Stimulated activated effector memory CD8-positive, alpha-beta T cell treated with anti-CD3 and anti-CD28 coated beads, Interleukin-12 subunit alpha, Interleukin-12 subunit beta, amount 100 ng/mL, for 72 hours (primary cell): ENCODE results near the gene KLF7.
A peak's percentile ranks its signal among the peaks of the same experiment; 100 is the strongest.

Experiments used
- ATAC-seq: fragments of 150-1000 bp; cut with Tn5 transposase; 2 replicates; pipeline ENCODE4 v1.10.0; 2021
- DNase-seq, 2 donors: peaks; one replicate each; pipeline ENCODE4 v3.0.0; 2021 to 2022; ENCODE audit warnings: low spot score in 2 of 2
- H3K27ac Mint-ChIP-seq: one replicate; pipeline ENCODE4 v1.8.0; 2022; ENCODE audit warnings: mild to moderate bottlenecking, mixed read lengths
- H3K36me3 Mint-ChIP-seq: one replicate; pipeline ENCODE4 v1.8.0; 2022; ENCODE audit warnings: mild to moderate bottlenecking, mixed read lengths
- H3K4me1 Mint-ChIP-seq: one replicate; pipeline ENCODE4 v1.8.0; 2022; ENCODE audit warnings: mixed read lengths
- H3K4me3 Mint-ChIP-seq: one replicate; pipeline ENCODE4 v1.8.0; 2022; ENCODE audit warnings: mild to moderate bottlenecking, mixed read lengths
- H3K9me3 Mint-ChIP-seq: one replicate; pipeline ENCODE4 v1.8.0; 2022; ENCODE audit warnings: mixed read lengths

KLF7 gene

GRCh38 chr2:207165121-207166038, at the start of gene KLF7:
KLF7 (minus strand) TSS chr2:207165948; CDS start chr2:207165568, 380 bp downstream.
- Mint-ChIP-seq H3K4me3 (peak within 1 kb of the TSS; percentile 85), H3K9me3 (no peaks in the 10 kb centered on the region), H3K4me1 (peaks cover 41% of the 10 kb centered on the region), H3K27ac (peak within 1 kb of the TSS; percentile 98), H3K36me3 (peaks cover 24% of the 10 kb centered on the region)
- DNase-seq, result no peak
- peak; percentile 42 for ATAC-seq

DNA sequence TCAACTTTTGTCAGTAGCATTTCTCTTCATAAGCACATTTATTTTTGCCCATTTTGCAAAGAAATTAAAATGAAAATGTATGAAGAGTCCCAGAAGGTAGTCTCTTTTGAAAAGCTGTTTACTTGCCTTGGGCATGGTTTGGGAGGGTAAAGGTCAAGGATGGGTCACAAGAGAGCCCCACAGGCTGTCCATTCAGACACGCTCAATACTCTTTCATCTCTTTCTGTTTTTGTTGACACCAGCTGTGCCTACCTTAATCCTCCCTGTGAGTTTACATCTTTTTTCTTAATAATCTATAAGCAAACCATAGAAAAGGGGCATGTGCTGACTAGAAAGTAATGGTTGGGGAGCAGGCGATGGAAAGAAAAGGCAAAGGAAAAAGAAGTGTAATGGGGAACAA, 49.6 kb upstream of the KLF7 start:
- H3K4me1 Mint-ChIP-seq, result no peaks in the 10 kb centered on the region
- H3K4me3 Mint-ChIP-seq, result no peak overlapping the region
- no peaks in the 10 kb centered on the region for H3K36me3 Mint-ChIP-seq
- DNase-seq (no peak), ATAC-seq (no peak)
- no peak overlapping the region for H3K27ac Mint-ChIP-seq
- peaks cover 3% of the 10 kb centered on the region for H3K9me3 Mint-ChIP-seq

GRCh38 chr2:207214446-207214845, 48.7 kb upstream of the KLF7 start:
- ATAC-seq (peak; percentile 67), DNase-seq (no peak)
- no peak overlapping the region for H3K4me3 Mint-ChIP-seq
- no peaks in the 10 kb centered on the region for H3K36me3 Mint-ChIP-seq
- no peaks in the 10 kb centered on the region for H3K4me1 Mint-ChIP-seq
- peaks cover 3% of the 10 kb centered on the region for H3K9me3 Mint-ChIP-seq
- no peak overlapping the region for H3K27ac Mint-ChIP-seq

DNA sequence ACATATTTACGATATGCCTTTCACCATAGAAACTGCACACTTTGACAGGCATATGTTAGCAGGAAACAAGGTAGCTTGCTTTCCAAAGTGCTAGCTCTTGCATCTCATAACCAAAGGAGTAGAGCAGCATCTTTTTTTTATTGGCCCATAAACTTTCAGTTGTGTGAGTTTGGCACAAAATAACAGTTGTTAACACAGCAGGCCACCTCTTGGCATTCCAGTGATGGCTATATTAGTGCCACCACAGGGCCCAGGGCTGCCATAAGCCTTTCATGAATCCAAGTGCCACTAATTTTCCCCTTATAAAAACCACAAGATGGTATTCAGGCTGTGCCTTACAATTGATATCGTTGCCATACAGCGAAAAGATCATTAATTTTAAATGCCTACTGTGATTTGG, 40.3 kb upstream of the KLF7 start:
- H3K36me3 Mint-ChIP-seq, result no peaks in the 10 kb centered on the region
- no peak overlapping the region for H3K27ac Mint-ChIP-seq
- no peaks in the 10 kb centered on the region for H3K9me3 Mint-ChIP-seq
- no peak for DNase-seq
- ATAC-seq, result no peak
- no peaks in the 10 kb centered on the region for H3K4me1 Mint-ChIP-seq
- no peak overlapping the region for H3K4me3 Mint-ChIP-seq

DNA sequence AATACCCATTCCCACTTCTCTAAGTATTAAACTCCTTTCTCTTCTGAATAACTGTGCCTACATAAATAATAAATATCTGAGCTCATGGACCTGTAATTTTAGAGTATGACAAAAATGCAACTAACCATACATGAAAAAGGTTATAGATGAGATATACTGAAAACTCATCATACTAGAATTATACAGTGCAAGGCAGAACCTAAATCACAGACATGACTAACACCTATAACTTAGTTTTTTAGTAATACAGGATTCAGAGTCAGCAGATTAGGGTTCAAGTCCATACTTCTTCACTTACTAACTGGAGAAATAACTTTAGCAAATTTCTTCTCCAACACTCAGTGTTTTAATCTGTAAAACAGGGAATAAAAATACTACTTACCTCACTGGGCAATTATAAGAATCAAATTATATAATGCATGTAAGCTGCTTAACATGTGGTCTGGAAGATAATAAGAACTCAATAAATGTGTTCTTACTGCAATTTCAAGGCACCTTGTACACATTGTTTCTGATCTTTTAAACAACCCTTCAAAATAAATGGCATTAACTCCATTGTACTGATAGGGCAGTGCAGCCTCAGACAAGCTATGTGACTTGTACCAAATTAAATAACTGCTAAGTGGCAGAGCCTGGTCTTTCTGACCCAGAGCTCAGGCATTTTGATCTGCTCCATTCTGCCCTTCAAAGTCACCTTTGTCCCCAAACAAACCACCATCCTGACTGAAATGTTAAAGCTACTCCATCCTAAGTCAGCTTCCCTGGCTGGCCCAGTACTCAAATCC, 39.6 kb upstream of the KLF7 start:
- no peaks in the 10 kb centered on the region for H3K9me3 Mint-ChIP-seq
- DNase-seq, result no peak
- no peaks in the 10 kb centered on the region for H3K36me3 Mint-ChIP-seq
- ATAC-seq, result peak; percentile 65
- no peak overlapping the region for H3K27ac Mint-ChIP-seq
- H3K4me3 Mint-ChIP-seq, result no peak overlapping the region
- H3K4me1 Mint-ChIP-seq, result no peaks in the 10 kb centered on the region

DNA sequence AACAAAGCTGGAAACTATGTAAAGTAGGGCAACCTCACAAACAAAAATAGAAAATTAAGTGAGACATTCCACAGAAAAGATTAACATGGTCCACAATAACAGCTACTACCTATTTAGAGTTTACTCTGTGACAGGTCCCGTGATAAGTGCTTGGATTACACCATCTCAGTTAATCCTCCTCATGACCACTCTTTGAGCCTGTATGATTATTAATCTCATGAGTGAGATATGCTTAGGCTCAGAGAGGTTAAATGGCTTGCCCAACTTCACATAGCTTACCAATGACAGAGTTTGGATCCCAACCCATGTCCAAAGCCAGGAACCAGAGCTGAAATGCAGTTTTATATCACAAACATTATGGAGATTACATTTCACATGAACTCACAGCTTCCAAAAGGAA, 37.3 kb upstream of the KLF7 start:
- Mint-ChIP-seq H3K9me3 (no peaks in the 10 kb centered on the region), H3K36me3 (no peaks in the 10 kb centered on the region), H3K4me3 (no peak overlapping the region), H3K4me1 (no peaks in the 10 kb centered on the region), H3K27ac (no peak overlapping the region)
- no peak for ATAC-seq
- DNase-seq, result no peak

GRCh38 chr2:207202645-207203044, 36.9 kb upstream of the KLF7 start:
- Mint-ChIP-seq H3K9me3 (no peaks in the 10 kb centered on the region), H3K36me3 (no peaks in the 10 kb centered on the region), H3K27ac (no peak overlapping the region), H3K4me1 (no peaks in the 10 kb centered on the region), H3K4me3 (no peak overlapping the region)
- DNase-seq (no peak), ATAC-seq (no peak)

- H3K9me3 Mint-ChIP-seq, result no peaks in the 10 kb centered on the region
- H3K4me3 Mint-ChIP-seq, result no peak overlapping the region
- no peaks in the 10 kb centered on the region for H3K4me1 Mint-ChIP-seq
- no peak overlapping the region for H3K27ac Mint-ChIP-seq
- DNase-seq (no peak), ATAC-seq (no peak)
- H3K36me3 Mint-ChIP-seq, result no peaks in the 10 kb centered on the region
Observed at GRCh38 chr2:207201416-207201815, 35.7 kb upstream of the KLF7 start.

- DNase-seq (no peak), ATAC-seq (no peak)
- Mint-ChIP-seq H3K27ac (no peak overlapping the region), H3K36me3 (no peaks in the 10 kb centered on the region), H3K4me1 (no peaks in the 10 kb centered on the region), H3K4me3 (no peak overlapping the region), H3K9me3 (no peaks in the 10 kb centered on the region)
Observed at GRCh38 chr2:207200136-207200535, 34.4 kb upstream of the KLF7 start.

- Mint-ChIP-seq H3K27ac (no peak overlapping the region), H3K9me3 (no peaks in the 10 kb centered on the region), H3K36me3 (no peaks in the 10 kb centered on the region), H3K4me3 (no peak overlapping the region), H3K4me1 (no peaks in the 10 kb centered on the region)
- ATAC-seq (no peak), DNase-seq (no peak)
Observed at GRCh38 chr2:207194028-207194427, 28.3 kb upstream of the KLF7 start.

DNA sequence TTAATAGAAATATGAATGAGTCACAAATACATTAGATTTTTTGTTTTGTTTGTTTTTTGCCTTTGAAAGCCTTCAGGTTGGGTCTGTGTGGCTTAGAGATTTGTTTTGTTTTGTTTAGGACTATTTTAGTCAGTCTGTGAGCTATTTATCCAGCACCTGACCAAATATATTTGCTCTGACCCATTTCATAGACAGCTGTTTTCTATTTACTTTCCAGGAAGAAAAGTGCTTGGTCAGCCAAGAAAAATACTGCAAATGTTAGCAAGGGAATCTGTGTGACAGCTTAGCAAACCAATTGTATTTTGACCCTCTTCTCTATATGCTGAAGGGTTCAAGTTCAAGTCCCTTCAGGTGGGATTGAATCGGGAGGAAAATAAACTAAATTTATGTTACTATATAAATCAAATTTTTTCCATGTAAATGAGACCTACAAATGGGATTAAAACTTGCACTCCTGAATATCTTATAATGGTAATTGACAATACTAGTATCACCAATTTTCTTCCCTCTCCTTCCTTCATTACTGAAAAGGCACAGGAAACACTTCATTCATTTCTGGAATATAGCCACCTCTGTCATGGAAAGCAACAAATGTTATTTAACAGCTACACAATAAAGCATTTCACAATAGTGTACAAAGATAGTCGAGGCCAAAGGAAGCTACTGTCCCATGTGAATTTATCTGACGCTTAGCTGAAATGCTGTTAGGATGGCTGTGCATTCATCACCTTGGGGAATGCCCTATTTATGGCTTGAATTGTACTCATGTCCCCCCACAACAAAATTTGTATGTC, 23.1 kb upstream of the KLF7 start:
- no peaks in the 10 kb centered on the region for H3K4me1 Mint-ChIP-seq
- no peaks in the 10 kb centered on the region for H3K36me3 Mint-ChIP-seq
- H3K9me3 Mint-ChIP-seq, result peaks cover 2% of the 10 kb centered on the region
- ATAC-seq (no peak), DNase-seq (no peak)
- no peak overlapping the region for H3K4me3 Mint-ChIP-seq
- H3K27ac Mint-ChIP-seq, result no peak overlapping the region

- no peak overlapping the region for H3K27ac Mint-ChIP-seq
- no peak for DNase-seq
- no peak overlapping the region for H3K4me3 Mint-ChIP-seq
- no peaks in the 10 kb centered on the region for H3K4me1 Mint-ChIP-seq
- H3K36me3 Mint-ChIP-seq, result no peaks in the 10 kb centered on the region
- H3K9me3 Mint-ChIP-seq, result peaks cover 2% of the 10 kb centered on the region
- ATAC-seq, result no peak
Observed at GRCh38 chr2:207185372-207185771, 19.6 kb upstream of the KLF7 start.

GRCh38 chr2:207184768-207185167, 19.0 kb upstream of the KLF7 start:
- ATAC-seq, result peak; percentile 87

GRCh38 chr2:207184348-207184747, 18.6 kb upstream of the KLF7 start:
- Mint-ChIP-seq H3K4me1 (no peaks in the 10 kb centered on the region), H3K4me3 (no peak overlapping the region), H3K36me3 (no peaks in the 10 kb centered on the region), H3K9me3 (peaks cover 2% of the 10 kb centered on the region), H3K27ac (no peak overlapping the region)
- peak; percentile 62 for ATAC-seq
- no peak for DNase-seq

More at GRCh38 chr2:207184768-207185167, 19.0 kb upstream of the KLF7 start:
- H3K4me3 Mint-ChIP-seq, result no peak overlapping the region
- peaks cover 2% of the 10 kb centered on the region for H3K9me3 Mint-ChIP-seq
- H3K27ac Mint-ChIP-seq, result no peak overlapping the region
- H3K36me3 Mint-ChIP-seq, result no peaks in the 10 kb centered on the region
- H3K4me1 Mint-ChIP-seq, result no peaks in the 10 kb centered on the region
- DNase-seq, result no peak

DNA sequence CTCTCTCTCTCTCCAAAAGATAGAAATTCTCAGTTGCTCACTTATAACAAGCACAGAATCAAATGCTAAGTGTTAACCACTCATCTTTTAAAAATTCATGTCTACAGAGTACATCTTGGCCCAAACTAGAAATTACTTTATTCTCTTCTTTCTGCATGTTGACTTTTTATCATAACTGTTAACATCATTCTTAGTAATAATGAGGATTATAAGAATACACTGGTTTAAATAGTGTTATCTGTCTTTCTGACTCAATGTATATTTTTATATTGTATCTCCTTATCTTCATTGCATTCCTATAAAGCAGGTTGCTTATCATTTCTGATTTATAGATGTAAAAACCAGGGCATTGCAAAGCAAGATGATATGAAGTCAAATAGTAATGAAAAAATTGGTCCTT, 17.8 kb upstream of the KLF7 start:
- Mint-ChIP-seq H3K4me1 (no peaks in the 10 kb centered on the region), H3K27ac (no peak overlapping the region), H3K9me3 (peaks cover 2% of the 10 kb centered on the region), H3K4me3 (no peak overlapping the region), H3K36me3 (no peaks in the 10 kb centered on the region)
- no peak for ATAC-seq
- no peak for DNase-seq
